ENCODE results near the gene PLXNA2. TPM values are rescaled to one million over a fixed set of nuclear protein-coding genes. Genes with fewer than 3 reads are reported as not detected.

The PLXNA2 gene
- total RNA-seq, 1 experiment from 2014 or later: 69.7 TPM

DNA sequence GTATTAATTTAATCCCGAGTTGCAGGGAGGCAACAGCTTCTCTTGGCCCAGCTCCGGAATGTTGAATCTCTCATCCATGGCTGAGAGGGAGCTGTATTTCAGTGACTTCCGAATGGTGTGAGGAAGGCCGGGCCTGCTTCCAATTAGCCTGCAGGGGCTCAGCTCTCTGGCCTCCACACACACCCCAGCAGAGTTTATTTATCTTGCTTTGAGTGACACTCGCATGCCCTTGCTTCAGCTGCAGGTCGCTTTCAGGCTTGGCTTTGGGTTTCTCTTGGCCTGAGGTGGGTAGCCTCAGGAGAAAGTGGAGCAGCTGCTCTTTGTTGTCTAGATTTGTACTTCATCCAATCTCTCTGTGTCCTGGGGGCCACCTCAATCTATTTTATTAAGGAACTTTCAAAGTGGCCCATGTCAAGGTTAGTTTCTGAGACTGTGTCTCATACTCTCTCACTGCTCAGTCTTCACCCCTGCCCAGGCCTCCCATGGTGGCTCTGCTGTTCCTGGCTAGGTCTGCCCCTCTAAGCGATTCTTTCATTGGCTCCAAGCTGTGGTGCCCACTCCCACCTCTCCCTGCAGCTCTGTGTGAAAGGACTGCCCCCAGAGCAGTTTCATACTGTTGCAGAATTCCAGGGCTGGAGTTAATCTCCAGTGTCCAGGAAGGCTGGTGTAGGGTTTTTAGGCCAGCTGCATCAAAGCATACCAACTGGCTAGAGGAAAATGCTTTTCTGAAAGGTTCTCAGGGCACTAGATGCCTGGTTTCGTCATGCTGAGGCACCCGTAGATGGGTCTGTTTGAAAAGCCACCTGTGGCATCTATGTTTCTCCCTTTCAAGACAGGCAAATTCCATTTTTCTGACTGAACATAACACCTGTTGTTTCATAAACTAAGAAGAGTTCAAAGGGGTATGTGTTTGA is 153.5 kb downstream of the PLXNA2 start:
- Mint-ChIP-seq H3K4me3 (ENCODE audit: unreplicated experiment) (no peak overlapping the region), H3K9me3 (ENCODE audit: unreplicated experiment) (no peaks in the 10 kb centered on the region), H3K27ac (ENCODE audit: low read depth, unreplicated experiment) (no peak overlapping the region), H3K4me1 (ENCODE audit: insufficient read depth, unreplicated experiment) (peaks cover 9% of the 10 kb centered on the region), H3K27me3 (ENCODE audit: insufficient read depth, unreplicated experiment) (no peaks in the 10 kb centered on the region), H3K36me3 (ENCODE audit: insufficient read depth, unreplicated experiment) (peaks cover 63% of the 10 kb centered on the region)
- intact Hi-C loops (cut with micrococcal nuclease): loop anchor here (5.0 kb wide), 1 partner anchor 53 kb away; no protein-coding TSS in a partner anchor
- POLR2A ChIA-PET: interaction anchor here (0.8 to 1.2 kb wide), 6 partner anchors 10 to 123 kb away, joined by 3 to 5 read pairs (median 3); no protein-coding TSS in a partner anchor
- BruUV-seq (replicated peaks): no TSS peak
- CTCF ChIA-PET: interaction anchor here (0.6 to 7.2 kb wide), 12 partner anchors 10 to 263 kb away, joined by 3 to 49 read pairs (median 4); partner anchors contain the start of gene PLXNA2
- TF ChIP-seq, protein P1, sequence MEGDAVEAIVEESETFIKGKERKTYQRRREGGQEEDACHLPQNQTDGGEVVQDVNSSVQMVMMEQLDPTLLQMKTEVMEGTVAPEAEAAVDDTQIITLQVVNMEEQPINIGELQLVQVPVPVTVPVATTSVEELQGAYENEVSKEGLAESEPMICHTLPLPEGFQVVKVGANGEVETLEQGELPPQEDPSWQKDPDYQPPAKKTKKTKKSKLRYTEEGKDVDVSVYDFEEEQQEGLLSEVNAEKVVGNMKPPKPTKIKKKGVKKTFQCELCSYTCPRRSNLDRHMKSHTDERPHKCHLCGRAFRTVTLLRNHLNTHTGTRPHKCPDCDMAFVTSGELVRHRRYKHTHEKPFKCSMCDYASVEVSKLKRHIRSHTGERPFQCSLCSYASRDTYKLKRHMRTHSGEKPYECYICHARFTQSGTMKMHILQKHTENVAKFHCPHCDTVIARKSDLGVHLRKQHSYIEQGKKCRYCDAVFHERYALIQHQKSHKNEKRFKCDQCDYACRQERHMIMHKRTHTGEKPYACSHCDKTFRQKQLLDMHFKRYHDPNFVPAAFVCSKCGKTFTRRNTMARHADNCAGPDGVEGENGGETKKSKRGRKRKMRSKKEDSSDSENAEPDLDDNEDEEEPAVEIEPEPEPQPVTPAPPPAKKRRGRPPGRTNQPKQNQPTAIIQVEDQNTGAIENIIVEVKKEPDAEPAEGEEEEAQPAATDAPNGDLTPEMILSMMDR (IDR thresholded peaks at IDR 0.05; ENCODE audit: unreplicated experiment): no peak
- peak; percentile 84 for DNase-seq (ENCODE audit: unreplicated experiment)

DNA sequence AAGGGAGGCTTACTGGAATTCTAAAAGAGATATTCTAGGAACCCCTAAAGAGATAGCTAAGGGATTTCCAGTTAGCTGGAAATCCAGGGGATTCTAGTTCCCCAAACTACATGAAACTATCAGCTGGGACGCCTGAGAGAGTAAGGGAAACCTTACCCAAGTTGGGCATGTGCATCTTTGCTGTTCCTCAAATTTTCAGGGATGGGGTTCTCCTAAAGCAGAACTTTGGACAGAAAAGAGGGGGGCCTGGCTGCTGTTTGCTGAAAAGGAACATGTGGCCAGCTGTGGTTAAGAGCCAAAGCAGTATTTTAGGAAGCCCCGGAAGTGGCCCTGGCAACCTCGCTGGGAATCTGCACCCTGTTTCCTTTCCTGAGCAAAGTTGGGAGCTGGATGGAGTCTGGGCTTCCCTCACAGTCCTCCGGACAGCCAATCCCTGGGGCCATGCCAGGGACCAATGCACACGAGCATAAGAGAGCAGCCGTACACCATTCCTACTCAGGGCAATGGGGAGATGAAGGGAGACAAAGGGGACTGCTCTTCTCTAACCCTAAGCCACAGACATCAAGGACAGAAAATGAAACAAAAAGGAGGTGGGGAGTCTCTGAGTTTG is 154.3 kb downstream of the PLXNA2 start:
- POLR2A ChIA-PET: interaction anchor here (0.7 to 1.2 kb wide), 7 partner anchors 10 to 124 kb away, joined by 3 to 5 read pairs (median 3); no protein-coding TSS in a partner anchor
- H3K4me3 Mint-ChIP-seq (ENCODE audit: unreplicated experiment): no peak overlapping the region
- CTCF ChIA-PET: interaction anchor here (0.6 to 7.2 kb wide), 16 partner anchors 10 to 1118 kb away, joined by 3 to 49 read pairs (median 3); partner anchors contain the start of gene PLXNA2
- DNase-seq (ENCODE audit: unreplicated experiment): no peak
- H3K27ac Mint-ChIP-seq (ENCODE audit: low read depth, unreplicated experiment): no peak overlapping the region
- no peaks in the 10 kb centered on the region for H3K27me3 Mint-ChIP-seq (ENCODE audit: insufficient read depth, unreplicated experiment)
- H3K9me3 Mint-ChIP-seq (ENCODE audit: unreplicated experiment): no peaks in the 10 kb centered on the region
- BruUV-seq (replicated peaks): no TSS peak
- peaks cover 65% of the 10 kb centered on the region for H3K36me3 Mint-ChIP-seq (ENCODE audit: insufficient read depth, unreplicated experiment)
- TF ChIP-seq, protein P1 (IDR thresholded peaks at IDR 0.05; ENCODE audit: unreplicated experiment): no peak
- intact Hi-C loops (cut with micrococcal nuclease): loop anchor here (5.0 kb wide), 1 partner anchor 53 kb away; no protein-coding TSS in a partner anchor
- peaks cover 11% of the 10 kb centered on the region for H3K4me1 Mint-ChIP-seq (ENCODE audit: insufficient read depth, unreplicated experiment)

DNA sequence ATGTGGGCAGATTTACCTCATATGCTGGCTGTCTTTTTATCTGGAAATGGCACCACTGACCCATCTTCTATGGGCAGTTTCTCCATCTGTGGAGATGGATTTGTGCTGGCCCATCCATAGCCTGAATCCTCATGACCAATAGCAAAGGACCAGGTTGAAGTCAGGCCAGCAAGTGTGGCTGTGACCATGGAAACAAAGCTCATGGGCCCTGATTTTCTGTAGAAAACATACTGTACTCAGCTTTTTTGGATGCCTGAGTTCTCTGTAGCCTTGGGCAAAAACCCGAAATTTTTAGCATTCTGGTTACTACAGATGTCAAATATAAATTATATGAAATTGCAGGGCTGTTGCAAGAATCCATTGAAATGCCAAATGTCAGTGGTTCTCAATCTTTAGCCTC is 155.0 kb downstream of the PLXNA2 start:
- Mint-ChIP-seq H3K4me3 (ENCODE audit: unreplicated experiment) (no peak overlapping the region), H3K4me1 (ENCODE audit: insufficient read depth, unreplicated experiment) (peaks cover 11% of the 10 kb centered on the region), H3K27ac (ENCODE audit: low read depth, unreplicated experiment) (no peak overlapping the region), H3K36me3 (ENCODE audit: insufficient read depth, unreplicated experiment) (peaks cover 66% of the 10 kb centered on the region), H3K9me3 (ENCODE audit: unreplicated experiment) (no peaks in the 10 kb centered on the region), H3K27me3 (ENCODE audit: insufficient read depth, unreplicated experiment) (no peaks in the 10 kb centered on the region)
- TF ChIP-seq, protein P1 (IDR thresholded peaks at IDR 0.05; ENCODE audit: unreplicated experiment): no peak
- intact Hi-C loops (cut with micrococcal nuclease): no loop called here
- BruUV-seq (replicated peaks): no TSS peak
- DNase-seq (ENCODE audit: unreplicated experiment): no peak
- POLR2A ChIA-PET: interaction anchor here (0.7 to 1.0 kb wide), 2 partner anchors 18 to 149 kb away, joined by 3 to 4 read pairs; no protein-coding TSS in a partner anchor
- CTCF ChIA-PET: interaction anchor here (0.6 to 7.2 kb wide), 11 partner anchors 8 to 1119 kb away, joined by 3 to 49 read pairs (median 3); partner anchors contain the start of gene PLXNA2
